Ishikawa (cell line): ENCODE results near the gene CNTNAP2.

ENCODE experiments used
- CEBPB ChIP-seq: IDR thresholded peaks from 2 replicates; pipeline ENCODE4 v1.6.1; 2012
- EGR1 ChIP-seq: IDR thresholded peaks from 2 replicates; pipeline ENCODE4 v1.6.1; 2012
- EP300 ChIP-seq: IDR thresholded peaks from 2 replicates; pipeline ENCODE4 v1.6.1; 2012; ENCODE audit warnings: borderline replicate concordance
- FOXM1 ChIP-seq: IDR thresholded peaks from 2 replicates; pipeline ENCODE4 v1.6.1; 2012; ENCODE audit warnings: low read depth, borderline replicate concordance
- NFIC ChIP-seq: IDR thresholded peaks from 2 replicates; pipeline ENCODE4 v1.6.1; 2012
- RAD21 ChIP-seq: IDR thresholded peaks from 2 replicates; pipeline ENCODE4 v1.6.1; 2012; ENCODE audit warnings: low read depth
- TAF1 ChIP-seq: IDR thresholded peaks from 2 replicates; pipeline ENCODE4 v1.6.1; 2012; ENCODE audit warnings: low read depth, mild to moderate bottlenecking
- TEAD4 ChIP-seq: IDR thresholded peaks from 2 replicates; pipeline ENCODE4 v1.6.1; 2012
- YY1 ChIP-seq: IDR thresholded peaks from 2 replicates; pipeline ENCODE4 v1.6.1; 2012; ENCODE audit warnings: low read depth
- ZBTB7A ChIP-seq: IDR thresholded peaks from 2 replicates; pipeline ENCODE4 v1.6.1; 2012; ENCODE audit warnings: low read depth
- TF ChIP-seq, protein P1 (sequence below): IDR thresholded peaks from 2 replicates; pipeline ENCODE4 v1.6.1; 2012; ENCODE audit warnings: low read depth, mild to moderate bottlenecking
- TF ChIP-seq, protein P2 (sequence below): IDR thresholded peaks from 2 replicates; pipeline ENCODE4 v1.6.1; 2012

DNA sequence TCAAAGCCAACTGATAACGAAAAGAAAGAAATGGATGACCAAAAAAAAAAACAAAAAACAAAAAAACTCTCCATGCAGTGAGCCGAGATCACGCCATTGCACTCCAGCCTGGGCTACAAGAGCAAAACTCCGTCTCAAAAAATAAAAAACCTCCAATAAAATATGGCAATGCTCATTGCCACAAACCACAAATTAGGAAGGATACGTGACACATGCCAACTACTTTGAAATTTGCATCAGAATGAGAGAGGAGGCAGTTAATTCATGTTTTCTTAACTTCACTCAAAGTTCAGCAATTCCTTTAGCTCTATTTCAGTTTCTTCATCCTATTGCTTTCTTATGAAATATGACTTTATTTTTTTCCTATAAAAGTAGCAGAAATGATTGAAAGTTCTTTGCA lies 2075.9 kb downstream of the CNTNAP2 start:
- TF ChIP-seq, protein P1, sequence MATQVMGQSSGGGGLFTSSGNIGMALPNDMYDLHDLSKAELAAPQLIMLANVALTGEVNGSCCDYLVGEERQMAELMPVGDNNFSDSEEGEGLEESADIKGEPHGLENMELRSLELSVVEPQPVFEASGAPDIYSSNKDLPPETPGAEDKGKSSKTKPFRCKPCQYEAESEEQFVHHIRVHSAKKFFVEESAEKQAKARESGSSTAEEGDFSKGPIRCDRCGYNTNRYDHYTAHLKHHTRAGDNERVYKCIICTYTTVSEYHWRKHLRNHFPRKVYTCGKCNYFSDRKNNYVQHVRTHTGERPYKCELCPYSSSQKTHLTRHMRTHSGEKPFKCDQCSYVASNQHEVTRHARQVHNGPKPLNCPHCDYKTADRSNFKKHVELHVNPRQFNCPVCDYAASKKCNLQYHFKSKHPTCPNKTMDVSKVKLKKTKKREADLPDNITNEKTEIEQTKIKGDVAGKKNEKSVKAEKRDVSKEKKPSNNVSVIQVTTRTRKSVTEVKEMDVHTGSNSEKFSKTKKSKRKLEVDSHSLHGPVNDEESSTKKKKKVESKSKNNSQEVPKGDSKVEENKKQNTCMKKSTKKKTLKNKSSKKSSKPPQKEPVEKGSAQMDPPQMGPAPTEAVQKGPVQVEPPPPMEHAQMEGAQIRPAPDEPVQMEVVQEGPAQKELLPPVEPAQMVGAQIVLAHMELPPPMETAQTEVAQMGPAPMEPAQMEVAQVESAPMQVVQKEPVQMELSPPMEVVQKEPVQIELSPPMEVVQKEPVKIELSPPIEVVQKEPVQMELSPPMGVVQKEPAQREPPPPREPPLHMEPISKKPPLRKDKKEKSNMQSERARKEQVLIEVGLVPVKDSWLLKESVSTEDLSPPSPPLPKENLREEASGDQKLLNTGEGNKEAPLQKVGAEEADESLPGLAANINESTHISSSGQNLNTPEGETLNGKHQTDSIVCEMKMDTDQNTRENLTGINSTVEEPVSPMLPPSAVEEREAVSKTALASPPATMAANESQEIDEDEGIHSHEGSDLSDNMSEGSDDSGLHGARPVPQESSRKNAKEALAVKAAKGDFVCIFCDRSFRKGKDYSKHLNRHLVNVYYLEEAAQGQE, result no peak
- no peak for TF ChIP-seq EP300
- no peak for TF ChIP-seq FOXM1
- TF ChIP-seq TEAD4, result no peak
- TF ChIP-seq RAD21, result no peak
- TF ChIP-seq ZBTB7A, result no peak
- TF ChIP-seq, protein P2, sequence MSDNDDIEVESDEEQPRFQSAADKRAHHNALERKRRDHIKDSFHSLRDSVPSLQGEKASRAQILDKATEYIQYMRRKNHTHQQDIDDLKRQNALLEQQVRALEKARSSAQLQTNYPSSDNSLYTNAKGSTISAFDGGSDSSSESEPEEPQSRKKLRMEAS, result no peak
- no peak for TF ChIP-seq YY1
- TF ChIP-seq CEBPB, result no peak
- no peak for TF ChIP-seq EGR1
- TF ChIP-seq NFIC, result no peak
- TF ChIP-seq TAF1, result no peak
